Sigmoid colon (tissue), 7 donors: Measurements from ENCODE around the gene CCDC192. TPM values are rescaled to one million over a fixed set of nuclear protein-coding genes. Genes with fewer than 3 reads are reported as not detected.

Source experiments
- DNase-seq: peaks from one replicate; pipeline ENCODE4 v3.0.0-alpha.2; 2019
- H3K27ac ChIP-seq, 4 donors: fragments of 200-600 bp; sonication (generic); one replicate each; pipeline ENCODE4 v1.5.1; 2016 to 2019; ENCODE audit warnings: mild to moderate bottlenecking in 1 of 4
- H3K27me3 ChIP-seq, 3 donors: fragments of 200-600 bp; sonication (generic); one replicate each; pipeline ENCODE4 v1.5.1; 2019; ENCODE audit warnings: mild to moderate bottlenecking in 1 of 3
- H3K36me3 ChIP-seq, 4 donors: fragments of 200-600 bp; sonication (generic); one replicate each; pipeline ENCODE4 v1.5.1; 2016 to 2019
- H3K4me1 ChIP-seq, 4 donors: fragments of 200-600 bp; sonication (generic); one replicate each; pipeline ENCODE4 v1.5.1; 2017 to 2019
- H3K4me3 ChIP-seq, 4 donors: fragments of 200-600 bp; sonication (generic); one replicate each; pipeline ENCODE4 v1.5.1; 2017 to 2019; ENCODE audit warnings: mild to moderate bottlenecking in 2 of 4, moderate library complexity in 1 of 4
- H3K9me3 ChIP-seq, 4 donors: fragments of 200-600 bp in 3 of 4; sonication (generic) in 3 of 4; one replicate each; pipeline versions ENCODE4 v1.5.1 to v1.6.1; 2013 to 2019
- CTCF ChIP-seq, 4 experiments: fragments of 450-650 bp in 3 of 4; fragments of 200-600 bp in 1 of 4; IDR thresholded peaks; one replicate each; pipeline ENCODE4 v1.5.1; 2016 to 2019; ENCODE audit warnings: antibody characterized with exemption in 4 of 4, mild to moderate bottlenecking in 3 of 4, moderate library complexity in 2 of 4
- EP300 ChIP-seq, 4 donors: sonication (generic); formaldehyde crosslinking; IDR thresholded peaks; one replicate each; pipeline ENCODE4 v1.6.1; 2017; ENCODE audit warnings: antibody characterized with exemption in 4 of 4
- POLR2A ChIP-seq, 2 donors: fragments of 450-650 bp; IDR thresholded peaks; one replicate each; pipeline ENCODE4 v1.6.1; 2016; ENCODE audit warnings: antibody characterized with exemption in 2 of 2, mild to moderate bottlenecking in 2 of 2, moderate library complexity in 2 of 2
- POLR2AphosphoS5 ChIP-seq, 4 donors: sonication (generic); formaldehyde crosslinking; IDR thresholded peaks; one replicate each; pipeline ENCODE4 v1.6.1; 2017; ENCODE audit warnings: antibody characterized with exemption in 4 of 4
- WGBS, 2 donors: extraction: QIAGEN DNeasy Blood & Tissue Kit; methylation state at CpG; one replicate each; pipeline ENCODE4 v1.1.7; 2013; 5-methylcytosine and 5-hydroxymethylcytosine counted together
- intact Hi-C: fragments of 100-400 bp; cut with DNase I; formaldehyde crosslinking; loops from one replicate; pipeline ENCODE4 v1.15.1; 2023
- polyA plus RNA-seq, 3 donors: library from polyadenylated mRNA; stranded (reverse); fragments of 200-250 nt; gene quantifications; one replicate each; pipeline ENCODE4 v1.2.3, GENCODE V29; 2013
- total RNA-seq, 4 donors: library from RNA; depleted of rRNA; stranded (reverse); fragments of >200 nt; gene quantifications; one replicate each; pipeline ENCODE4 v1.1.0, GENCODE V29; 2016
- donor health status: healthy with polysubstance abuse.
- donor health status: Bipolar disorder and iron deficiency.
- donor health status: healthy.

CCDC192 gene
- total and polyA plus RNA-seq, 7 donors = 0.36 to 2.4 TPM; not detected in 5

DNA sequence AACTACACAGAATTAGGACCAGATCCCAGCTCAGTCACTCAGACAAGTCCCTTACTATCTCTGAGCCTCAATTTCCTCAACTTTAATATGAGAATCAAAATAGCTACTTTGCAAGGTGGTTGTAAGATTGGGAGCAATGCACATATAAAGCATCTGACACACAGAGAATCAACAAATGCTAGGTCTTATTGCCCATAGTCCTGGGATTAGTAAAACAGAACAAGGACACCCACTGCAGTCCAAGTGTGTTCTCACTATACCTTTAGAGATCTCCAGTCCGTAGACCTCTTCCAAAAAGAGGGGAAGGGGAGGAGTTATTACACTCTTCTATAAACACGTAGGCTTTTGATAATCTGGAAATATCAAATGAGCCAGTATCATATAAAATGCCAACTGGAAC lies 190.0 kb downstream of the CCDC192 start:
- WGBS, 2 donors = 81 to 82% methylated on average over 2 of the region's 2 CpGs
- H3K36me3 ChIP-seq = no peaks in the 10 kb centered on the region
- intact Hi-C loops = no loop called here
- H3K4me3 ChIP-seq = no peak overlapping the region
- H3K9me3 ChIP-seq = no peaks in the 10 kb centered on the region
- DNase-seq = no peak
- no peak overlapping the region for H3K27ac ChIP-seq
- TF ChIP-seq CTCF (IDR thresholded peaks at IDR 0.05) = no peak
- H3K27me3 ChIP-seq = no peaks in the 10 kb centered on the region
- peaks cover 0 to 8% (median 7%) of the 10 kb centered on the region in 4 donors for H3K4me1 ChIP-seq

DNA sequence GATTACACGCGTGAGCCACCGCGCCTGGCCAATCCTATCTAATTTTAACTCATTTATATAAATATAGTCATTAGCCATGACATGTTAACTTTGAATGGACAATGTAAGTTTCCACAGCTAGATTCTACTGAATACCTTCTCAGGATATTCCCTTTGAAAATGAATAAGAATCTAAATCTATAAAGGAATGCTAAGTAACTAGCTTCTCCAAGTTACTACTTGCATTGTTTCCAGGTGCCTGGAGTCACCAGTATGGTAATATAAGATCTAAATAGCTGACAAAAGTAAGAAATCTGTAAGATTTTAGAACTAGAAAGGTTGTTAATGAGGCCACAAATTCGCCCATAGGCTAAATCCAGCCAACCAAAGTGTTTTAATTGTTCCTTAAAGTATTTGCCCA lies 191.3 kb downstream of the CCDC192 start:
- H3K4me1 ChIP-seq = peaks cover 0 to 13% (median 7%) of the 10 kb centered on the region in 4 donors
- 93 to 97% methylated on average over 5 of the region's 5 CpGs for WGBS, 2 donors
- H3K9me3 ChIP-seq = no peaks in the 10 kb centered on the region
- H3K27ac ChIP-seq = no peak overlapping the region
- H3K36me3 ChIP-seq = no peaks in the 10 kb centered on the region
- no peak for DNase-seq
- TF ChIP-seq EP300 (IDR thresholded peaks at IDR 0.05) = no peak
- TF ChIP-seq CTCF (IDR thresholded peaks at IDR 0.05) = no peak
- no peak for TF ChIP-seq POLR2AphosphoS5 (IDR thresholded peaks at IDR 0.05)
- no peak for TF ChIP-seq POLR2A (IDR thresholded peaks at IDR 0.05)
- no peaks in the 10 kb centered on the region for H3K27me3 ChIP-seq
- intact Hi-C loops = no loop called here
- no peak overlapping the region for H3K4me3 ChIP-seq

DNA sequence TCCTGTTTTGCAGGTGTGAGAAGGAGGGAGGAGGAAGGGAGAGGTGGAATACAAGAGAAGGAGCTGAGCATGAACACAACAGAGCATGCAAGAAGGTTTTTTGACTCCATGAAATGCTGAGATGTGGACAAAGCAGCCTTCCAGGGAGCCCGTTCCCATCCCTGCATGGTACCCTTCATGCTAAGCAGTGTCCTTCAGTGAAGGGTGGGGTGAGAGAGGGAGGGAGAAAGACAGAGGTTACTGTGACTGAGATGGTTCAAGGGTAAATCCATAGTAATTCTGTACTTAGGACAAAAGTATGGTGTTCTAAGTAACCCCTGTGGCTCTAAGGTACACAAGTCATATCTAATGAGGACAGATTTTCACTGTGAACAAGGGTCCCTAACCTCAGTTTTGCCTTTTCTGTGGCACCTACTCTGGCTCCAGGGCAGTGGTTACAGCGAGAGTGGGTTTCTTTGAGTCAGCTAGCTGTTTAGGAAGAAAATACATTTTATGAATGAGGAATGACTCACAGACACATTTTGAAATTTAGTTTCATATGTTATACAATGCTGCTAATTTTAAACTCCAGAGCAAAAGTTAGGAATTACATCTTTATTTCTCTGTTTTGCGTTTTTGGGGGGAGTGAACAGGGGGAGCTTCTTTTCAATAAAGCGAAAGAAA lies 195.5 kb downstream of the CCDC192 start:
- Histone ChIP-seq H3K9me3 (no peaks in the 10 kb centered on the region), H3K27ac (no peak overlapping the region), H3K4me1 (peaks cover 0 to 6% (median 0%) of the 10 kb centered on the region in 4 donors), H3K36me3 (no peaks in the 10 kb centered on the region), H3K27me3 (no peaks in the 10 kb centered on the region), H3K4me3 (no peak overlapping the region)
- intact Hi-C loops = no loop called here
- WGBS, 2 donors = 75 to 84% methylated on average over 4 of the region's 4 CpGs
- no peak for DNase-seq
- TF ChIP-seq POLR2AphosphoS5 (IDR thresholded peaks at IDR 0.05) = no peak
- TF ChIP-seq POLR2A (IDR thresholded peaks at IDR 0.05) = no peak
- no peak for TF ChIP-seq EP300 (IDR thresholded peaks at IDR 0.05)
- TF ChIP-seq CTCF (IDR thresholded peaks at IDR 0.05) = no peak

DNA sequence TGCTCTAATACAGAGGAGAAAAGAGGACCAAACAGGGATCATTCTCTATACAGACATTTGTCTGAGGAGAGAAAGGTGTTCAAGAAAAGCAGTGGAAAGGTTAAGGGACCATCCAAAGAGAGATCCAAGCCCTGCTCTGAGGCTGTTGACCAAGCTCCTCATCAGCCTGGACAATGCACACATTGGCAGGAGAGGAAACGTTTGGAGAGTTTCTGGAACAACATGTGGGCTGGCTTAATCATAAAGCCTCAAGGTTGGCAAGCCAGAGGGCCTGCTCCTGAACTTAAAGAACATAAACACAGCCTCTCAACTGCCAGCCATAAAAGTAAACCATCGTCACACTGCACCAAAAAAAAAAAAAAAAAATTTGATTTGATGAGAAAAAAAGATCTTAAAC lies 196.0 kb downstream of the CCDC192 start:
- TF ChIP-seq POLR2AphosphoS5 (IDR thresholded peaks at IDR 0.05) = no peak
- TF ChIP-seq EP300 (IDR thresholded peaks at IDR 0.05) = no peak
- TF ChIP-seq CTCF (IDR thresholded peaks at IDR 0.05) = no peak
- no peak for TF ChIP-seq POLR2A (IDR thresholded peaks at IDR 0.05)
- Histone ChIP-seq H3K4me1 (peaks cover 0 to 6% (median 0%) of the 10 kb centered on the region in 4 donors), H3K36me3 (no peaks in the 10 kb centered on the region), H3K27ac (no peak overlapping the region), H3K4me3 (no peak overlapping the region), H3K27me3 (no peaks in the 10 kb centered on the region), H3K9me3 (no peaks in the 10 kb centered on the region)
- WGBS, 2 donors = 6 to 46% methylated on average over 2 of the region's 2 CpGs
- intact Hi-C loops = no loop called here
- DNase-seq = no peak
